ENCODE results near the gene EEF1A2. TPM values are rescaled to one million over a fixed set of nuclear protein-coding genes. Genes with fewer than 3 reads are reported as not detected.

EEF1A2 gene
- total and polyA plus RNA-seq, 2 experiments from 2014 or later = 1.3 to 37.1 TPM

GRCh38 chr20:63492518-63492917 is 6.4 kb downstream of the EEF1A2 start:
- no peak for ATAC-seq
- Mint-ChIP-seq H3K9me3 (peaks cover 3% of the 10 kb centered on the region; the same call in 1 of the 3 replicates), H3K27ac (no peak overlapping the region), H3K36me3 (ENCODE audit: low read depth) (peaks cover 17% of the 10 kb centered on the region), H3K4me1 (peaks cover 3% of the 10 kb centered on the region; the same call in 2 of the 3 replicates), H3K4me3 (no peak overlapping the region; the same call in 2 of the 3 replicates), H3K27me3 (ENCODE audit: insufficient read depth, low read depth, poor library complexity) (peaks cover 31% of the 10 kb centered on the region)
- Histone ChIP-seq H3K79me2 (replicated peaks; ENCODE audit: insufficient read depth) (no peaks in the 10 kb centered on the region), H3K4me2 (no peak overlapping the region), H3F3A (replicated peaks; ENCODE audit: low read depth) (no peaks in the 10 kb centered on the region), H3K9me2 (ENCODE audit: insufficient read depth) (0 out of 2 replicates have a peak, but pooled peaks cover 5% of the 10 kb centered on the region), H2AFZ (no peak overlapping the region), H3K4me1 (ENCODE audit: insufficient read depth) (peaks cover 14% of the 10 kb centered on the region; the same call in 1 of the 2 replicates), H3K27ac (ENCODE audit: low read depth) (no peak overlapping the region), H4K20me1 (replicated peaks; ENCODE audit: insufficient read depth) (no peaks in the 10 kb centered on the region), H3K27me3 (ENCODE audit: insufficient read depth) (peaks cover 37% of the 10 kb centered on the region), H3K4me3 (no peak overlapping the region), H3K36me3 (ENCODE audit: insufficient read depth) (no peaks in the 10 kb centered on the region)
- no peak for DNase-seq (ENCODE audit: low spot score)
- TF ChIP-seq ETS1 (IDR thresholded peaks at IDR 0.05) (no peak), EZH2phosphoT487 (IDR thresholded peaks at IDR 0.05; ENCODE audit: unreplicated experiment) (no peak), NANOG (IDR thresholded peaks at IDR 0.05; ENCODE audit: borderline replicate concordance) (no peak), ZNF331 (CRISPR knock-in tag; IDR thresholded peaks at IDR 0.05; ENCODE audit: low read depth) (no peak), POLR2AphosphoS5 (IDR thresholded peaks at IDR 0.05; ENCODE audit: low read depth) (no peak), CTCF (conservative IDR thresholded peaks at IDR 0.05; ENCODE audit: low read depth in 2 of 2) (no peak), CREB1 (CRISPR knock-in tag; IDR thresholded peaks at IDR 0.05; ENCODE audit: low read depth) (no peak), JUNB (IDR thresholded peaks at IDR 0.05; ENCODE audit: unreplicated experiment) (no peak), EZH2 (IDR thresholded peaks at IDR 0.05; ENCODE audit: low read depth, unreplicated experiment) (no peak), STAT1 (IDR thresholded peaks at IDR 0.05; ENCODE audit: unreplicated experiment) (no peak), ZNF462 (CRISPR knock-in tag; IDR thresholded peaks at IDR 0.05) (no peak), REST (IDR thresholded peaks at IDR 0.05; ENCODE audit: unreplicated experiment) (no peak), ZNF114 (CRISPR knock-in tag; IDR thresholded peaks at IDR 0.05) (no peak)

All from GM23338 (cell line).